Activated CD8-positive, alpha-beta memory T cell treated with anti-CD3 and anti-CD28 coated beads, Interleukin-2, amount 10 ng/mL, durations not matched to agents 7 days and 5 days (primary cell): ENCODE data around the gene PPA2. TPM values are rescaled to one million over a fixed set of nuclear protein-coding genes. Genes with fewer than 3 reads are reported as not detected.

Experiments
- ATAC-seq: fragments of 150-1000 bp; cut with Tn5 transposase; one replicate; pipeline ENCODE4 v1.10.0; 2021; ENCODE audit warnings: moderate library complexity
- CTCF ChIA-PET: fragments of 350-600 bp; sonication (Branson Sonifier 250); formaldehyde crosslinking; loops from one replicate; lab custom pipeline; 2021; ENCODE audit warnings: antibody characterized with exemption; lab: Charles Lee
- DNase-seq: peaks from one replicate; pipeline ENCODE4 v3.0.0-alpha.2; 2020
- H3K27ac Mint-ChIP-seq: one replicate; pipeline ENCODE4 v1.8.0; 2021; ENCODE audit warnings: mild to moderate bottlenecking, mixed read lengths
- H3K27me3 Mint-ChIP-seq: one replicate; pipeline ENCODE4 v1.8.0; 2021; ENCODE audit warnings: mixed read lengths
- H3K36me3 Mint-ChIP-seq: one replicate; pipeline ENCODE4 v1.8.0; 2021; ENCODE audit warnings: mild to moderate bottlenecking, mixed read lengths
- H3K4me1 Mint-ChIP-seq: one replicate; pipeline ENCODE4 v1.8.0; 2021; ENCODE audit warnings: mixed read lengths
- H3K4me3 Mint-ChIP-seq: one replicate; pipeline ENCODE4 v1.8.0; 2021; ENCODE audit warnings: mild to moderate bottlenecking, moderate library complexity, mixed read lengths
- H3K9me3 Mint-ChIP-seq: one replicate; pipeline ENCODE4 v1.8.0; 2022; ENCODE audit warnings: low read depth, mixed read lengths
- total RNA-seq, 2 experiments: library from RNA; stranded (reverse); gene quantifications; one replicate each; pipeline ENCODE4 v1.2.3, GENCODE V29; 2021

Gene PPA2
- total RNA-seq, result 10 to 100 TPM; 67.0 to 68.5 TPM

- H3K9me3 Mint-ChIP-seq, result no peaks in the 10 kb centered on the region
- peak within 1 kb of the TSS; percentile 97 for H3K27ac Mint-ChIP-seq
- no peaks in the 10 kb centered on the region for H3K27me3 Mint-ChIP-seq
- H3K36me3 Mint-ChIP-seq, result peaks cover 9% of the 10 kb centered on the region
- H3K4me3 Mint-ChIP-seq, result peak within 1 kb of the TSS; percentile 94
- ATAC-seq (peak; percentile 87), DNase-seq (peak; percentile 86)
- CTCF ChIA-PET, result interaction anchor here (0.7 to 3.4 kb wide), 29 partner anchors 9 to 542 kb away, joined by 3 to 24 read pairs (median 4); partner anchors contain the start of genes GSTCD, INTS12 and TET2
- peaks cover 32% of the 10 kb centered on the region for H3K4me1 Mint-ChIP-seq
Observed at GRCh38 chr4:105473324-105474098, at the start of gene PPA2. Gene PPA2, minus strand, starts transcription at chr4:105474062. Its CDS starts 12 bp downstream, at chr4:105474050.

- H3K4me1 Mint-ChIP-seq, result no peaks in the 10 kb centered on the region
- ATAC-seq, result no peak
- H3K4me3 Mint-ChIP-seq, result no peak overlapping the region
- CTCF ChIA-PET, result interaction anchor here (0.8 to 0.9 kb wide), 2 partner anchors 17 to 215 kb away, joined by 3 read pairs; no protein-coding TSS in a partner anchor
- peaks cover 6% of the 10 kb centered on the region for H3K27me3 Mint-ChIP-seq
- H3K36me3 Mint-ChIP-seq, result no peaks in the 10 kb centered on the region
- H3K27ac Mint-ChIP-seq, result no peak overlapping the region
- no peaks in the 10 kb centered on the region for H3K9me3 Mint-ChIP-seq
- DNase-seq, result no peak
Observed at GRCh38 chr4:105520819-105521790, 47.2 kb upstream of the PPA2 start.

DNA sequence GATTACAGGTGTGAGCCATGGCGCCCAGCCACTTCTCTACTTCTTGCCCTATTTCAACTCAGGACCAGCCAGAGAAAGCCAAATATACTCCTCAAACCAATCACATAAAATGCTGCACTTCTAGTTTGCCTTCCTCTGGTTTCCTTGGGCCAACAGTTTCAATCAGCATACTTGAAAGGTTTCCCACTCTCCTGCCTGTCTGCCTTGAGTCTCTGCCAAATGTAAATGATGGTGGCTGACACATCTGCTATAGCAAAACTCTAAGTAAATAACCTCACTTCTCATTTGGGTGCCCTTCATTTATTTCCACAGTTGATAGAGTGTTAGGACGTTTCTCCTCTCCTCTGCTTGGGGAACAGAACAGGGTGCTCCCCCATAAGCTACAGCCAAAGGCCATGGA lies 36.4 kb upstream of the PPA2 start:
- Mint-ChIP-seq H3K27me3 (peaks cover 15% of the 10 kb centered on the region), H3K9me3 (no peaks in the 10 kb centered on the region)
- CTCF ChIA-PET, result no interaction called here

DNA sequence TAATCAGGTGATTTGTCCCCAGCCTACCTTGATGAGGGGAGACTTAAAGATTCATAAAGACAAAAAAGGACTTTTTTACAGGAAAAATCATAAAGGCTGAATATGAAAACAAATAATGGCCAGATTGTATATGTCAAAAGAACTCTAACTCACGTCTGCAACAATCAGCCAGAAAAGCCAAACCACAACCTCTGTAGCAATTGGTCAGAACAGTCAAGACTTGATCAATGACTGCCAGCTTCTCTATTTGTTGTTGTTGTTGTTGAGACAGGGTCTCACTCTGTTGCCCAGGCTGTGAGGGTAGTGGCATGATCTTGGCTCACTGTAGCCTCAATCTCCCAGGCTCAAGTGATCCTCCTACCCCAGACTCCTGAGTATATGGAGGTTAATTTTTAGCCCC lies 35.9 kb upstream of the PPA2 start:
- ATAC-seq, result no peak
- Mint-ChIP-seq H3K27ac (no peak overlapping the region), H3K36me3 (no peaks in the 10 kb centered on the region), H3K4me1 (no peaks in the 10 kb centered on the region), H3K27me3 (peaks cover 15% of the 10 kb centered on the region), H3K4me3 (no peak overlapping the region), H3K9me3 (no peaks in the 10 kb centered on the region)
- DNase-seq, result no peak
- CTCF ChIA-PET, result no interaction called here

More for the DNA sequence above, 36.4 kb upstream of the PPA2 start:
- no peak overlapping the region for H3K27ac Mint-ChIP-seq
- DNase-seq (no peak), ATAC-seq (no peak)
- no peaks in the 10 kb centered on the region for H3K36me3 Mint-ChIP-seq
- no peaks in the 10 kb centered on the region for H3K4me1 Mint-ChIP-seq
- no peak overlapping the region for H3K4me3 Mint-ChIP-seq

- CTCF ChIA-PET, result no interaction called here
- Mint-ChIP-seq H3K4me3 (no peak overlapping the region), H3K4me1 (no peaks in the 10 kb centered on the region), H3K27ac (no peak overlapping the region), H3K27me3 (peaks cover 15% of the 10 kb centered on the region), H3K9me3 (no peaks in the 10 kb centered on the region), H3K36me3 (no peaks in the 10 kb centered on the region)
- DNase-seq, result no peak
- ATAC-seq, result no peak
Observed at GRCh38 chr4:105509291-105509690, 35.4 kb upstream of the PPA2 start.

GRCh38 chr4:105504744-105505143 lies 30.9 kb upstream of the PPA2 start:
- Mint-ChIP-seq H3K4me3 (no peak overlapping the region), H3K36me3 (no peaks in the 10 kb centered on the region), H3K9me3 (peaks cover 3% of the 10 kb centered on the region), H3K27me3 (no peaks in the 10 kb centered on the region), H3K4me1 (no peaks in the 10 kb centered on the region), H3K27ac (no peak overlapping the region)
- CTCF ChIA-PET, result no interaction called here
- DNase-seq (no peak), ATAC-seq (no peak)

GRCh38 chr4:105503484-105503883 lies 29.6 kb upstream of the PPA2 start:
- Mint-ChIP-seq H3K27ac (no peak overlapping the region), H3K36me3 (no peaks in the 10 kb centered on the region)
- CTCF ChIA-PET, result no interaction called here

DNA sequence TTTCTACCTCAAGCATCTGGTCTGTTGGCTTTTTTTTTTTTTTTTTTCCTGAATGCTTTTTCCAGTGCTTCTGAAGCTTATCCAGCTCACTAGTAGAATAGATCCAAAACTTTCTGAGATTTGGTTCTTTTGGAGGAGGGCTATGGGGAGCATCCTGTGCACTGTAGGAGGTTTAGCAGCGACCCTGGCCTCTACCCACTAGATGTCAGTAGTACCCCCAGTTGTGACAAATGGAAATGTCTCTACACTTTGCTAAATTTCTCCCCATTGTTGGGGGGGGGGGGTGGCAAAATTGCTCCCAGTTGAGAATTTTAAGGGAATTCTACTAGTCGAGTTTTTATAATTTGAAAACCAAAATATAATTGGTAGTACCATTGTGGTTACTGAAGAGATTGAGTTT lies 23.0 kb upstream of the PPA2 start:
- CTCF ChIA-PET, result no interaction called here
- ATAC-seq (no peak), DNase-seq (no peak)
- Mint-ChIP-seq H3K27ac (no peak overlapping the region), H3K4me3 (no peak overlapping the region), H3K4me1 (no peaks in the 10 kb centered on the region), H3K27me3 (peaks cover 8% of the 10 kb centered on the region), H3K36me3 (no peaks in the 10 kb centered on the region), H3K9me3 (peaks cover 3% of the 10 kb centered on the region)

More at GRCh38 chr4:105503484-105503883, 29.6 kb upstream of the PPA2 start:
- Mint-ChIP-seq H3K4me1 (no peaks in the 10 kb centered on the region), H3K4me3 (no peak overlapping the region), H3K9me3 (peaks cover 3% of the 10 kb centered on the region), H3K27me3 (no peaks in the 10 kb centered on the region)
- ATAC-seq, result no peak
- no peak for DNase-seq

GRCh38 chr4:105495667-105496066 lies 21.8 kb upstream of the PPA2 start:
- no peak for DNase-seq
- Mint-ChIP-seq H3K4me1 (no peaks in the 10 kb centered on the region), H3K4me3 (no peak overlapping the region), H3K27me3 (peaks cover 8% of the 10 kb centered on the region), H3K36me3 (no peaks in the 10 kb centered on the region), H3K9me3 (no peaks in the 10 kb centered on the region), H3K27ac (no peak overlapping the region)
- no peak for ATAC-seq
- CTCF ChIA-PET, result no interaction called here

- H3K27ac Mint-ChIP-seq, result no peak overlapping the region
- DNase-seq (no peak), ATAC-seq (no peak)
- no peaks in the 10 kb centered on the region for H3K4me1 Mint-ChIP-seq
- no peak overlapping the region for H3K4me3 Mint-ChIP-seq
- H3K36me3 Mint-ChIP-seq, result no peaks in the 10 kb centered on the region
- H3K9me3 Mint-ChIP-seq, result no peaks in the 10 kb centered on the region
- CTCF ChIA-PET, result no interaction called here
- H3K27me3 Mint-ChIP-seq, result peaks cover 11% of the 10 kb centered on the region
Observed at GRCh38 chr4:105490523-105490922, 16.7 kb upstream of the PPA2 start.

DNA sequence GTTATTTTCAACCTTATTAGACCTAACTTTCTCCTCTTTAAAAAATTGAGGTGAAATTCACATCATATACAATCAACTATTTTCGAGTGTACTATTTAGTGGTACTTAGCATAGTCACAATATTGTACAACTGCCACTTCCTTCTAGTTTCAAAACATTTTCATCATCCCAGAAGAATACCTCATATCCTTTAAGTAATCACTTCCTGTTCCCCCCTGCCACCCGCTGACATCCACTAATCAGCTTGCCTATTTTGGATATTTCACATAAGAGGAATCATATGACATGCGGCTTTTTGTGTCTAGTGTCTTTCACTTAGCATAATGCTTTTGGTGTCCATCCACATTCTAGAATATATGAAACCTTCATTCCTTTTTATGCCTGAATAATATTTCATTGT lies 10.0 kb upstream of the PPA2 start:
- H3K27me3 Mint-ChIP-seq, result peaks cover 6% of the 10 kb centered on the region
- CTCF ChIA-PET, result no interaction called here
- H3K4me1 Mint-ChIP-seq, result no peaks in the 10 kb centered on the region
- DNase-seq (no peak), ATAC-seq (no peak)
- H3K4me3 Mint-ChIP-seq, result no peak overlapping the region
- H3K27ac Mint-ChIP-seq, result no peak overlapping the region
- peaks cover 3% of the 10 kb centered on the region for H3K9me3 Mint-ChIP-seq
- no peaks in the 10 kb centered on the region for H3K36me3 Mint-ChIP-seq

GRCh38 chr4:105474099-105474518 lies 247 bp upstream of the PPA2 start:
- no peaks in the 10 kb centered on the region for H3K27me3 Mint-ChIP-seq
- H3K9me3 Mint-ChIP-seq, result no peaks in the 10 kb centered on the region
- peaks cover 6% of the 10 kb centered on the region for H3K36me3 Mint-ChIP-seq
- peak overlapping the region; percentile 62 for H3K27ac Mint-ChIP-seq
- ATAC-seq, result no peak
- peak overlapping the region; percentile 94 for H3K4me3 Mint-ChIP-seq
- CTCF ChIA-PET, result interaction anchor here (0.7 to 3.4 kb wide), 27 partner anchors 8 to 543 kb away, joined by 3 to 24 read pairs (median 4); partner anchors contain the start of genes GSTCD, INTS12 and TET2
- peaks cover 32% of the 10 kb centered on the region for H3K4me1 Mint-ChIP-seq
- DNase-seq, result no peak

DNA sequence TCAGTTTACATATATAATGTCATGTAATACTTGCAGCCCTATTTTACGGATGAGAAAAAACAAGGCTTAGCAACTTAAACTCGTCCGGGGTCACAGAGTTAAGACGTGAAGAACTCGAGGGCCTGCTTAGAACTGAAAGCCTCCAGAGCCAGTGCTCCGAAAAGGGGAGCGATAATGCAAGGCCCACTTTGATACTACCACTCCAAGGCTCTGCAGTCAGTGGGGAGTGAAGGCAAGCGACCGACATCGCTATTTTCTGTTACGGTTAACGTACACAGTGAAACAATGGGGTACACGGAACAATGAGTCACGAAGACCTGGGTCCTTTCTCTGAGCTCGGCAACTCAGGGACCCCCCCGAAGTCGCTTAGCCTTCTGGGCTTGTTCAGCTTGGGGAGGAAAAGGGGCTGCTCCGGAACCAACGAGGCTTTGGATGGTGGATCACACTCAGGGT lies 965 bp downstream of the PPA2 start:
- Mint-ChIP-seq H3K27me3 (no peaks in the 10 kb centered on the region), H3K4me3 (peak overlapping the region; percentile 94), H3K4me1 (peaks cover 32% of the 10 kb centered on the region), H3K27ac (peak overlapping the region; percentile 97), H3K9me3 (no peaks in the 10 kb centered on the region), H3K36me3 (peaks cover 12% of the 10 kb centered on the region)
- CTCF ChIA-PET, result interaction anchor here (0.7 to 3.4 kb wide), 18 partner anchors 10 to 539 kb away, joined by 3 to 24 read pairs (median 5); partner anchors contain the start of gene TET2
- ATAC-seq (peak; percentile 46), DNase-seq (no peak)
